ENCODE data around the gene ANO9.
"Not testable (repeated sequence)": the region's sequence is repeated elsewhere in the genome, so short reads cannot be mapped to it uniquely, and the experiment has no call there.

The ANO9 gene

DNA sequence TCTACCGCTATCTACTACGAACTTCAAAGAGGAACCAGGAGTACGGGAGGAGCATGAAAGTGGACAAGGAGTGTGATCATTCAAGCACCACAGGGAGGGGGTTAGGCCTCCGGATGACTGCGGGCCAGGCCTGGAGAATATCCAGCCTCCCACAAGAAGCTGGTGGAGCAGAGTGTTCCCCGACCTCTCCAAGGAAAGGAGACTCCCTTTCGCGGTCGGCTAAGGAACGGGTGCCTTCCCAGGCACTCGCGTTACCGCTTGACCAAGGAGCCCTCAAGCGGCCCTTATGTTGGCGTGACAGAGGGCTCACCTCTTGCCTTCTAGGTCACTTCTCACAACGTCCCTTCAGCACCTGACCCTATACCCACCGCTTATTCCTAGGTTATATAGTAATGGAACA lies 52.4 kb downstream of the ANO9 start:
- DNase-seq (ENCODE audit: low read depth in 3 of 3, low spot score in 1 of 3): not testable (repeated sequence)

- no peak for DNase-seq (ENCODE audit: low read depth in 3 of 3, low spot score in 1 of 3)
Observed at GRCh38 chr11:387193-387793, 54.5 kb downstream of the ANO9 start.

DNA sequence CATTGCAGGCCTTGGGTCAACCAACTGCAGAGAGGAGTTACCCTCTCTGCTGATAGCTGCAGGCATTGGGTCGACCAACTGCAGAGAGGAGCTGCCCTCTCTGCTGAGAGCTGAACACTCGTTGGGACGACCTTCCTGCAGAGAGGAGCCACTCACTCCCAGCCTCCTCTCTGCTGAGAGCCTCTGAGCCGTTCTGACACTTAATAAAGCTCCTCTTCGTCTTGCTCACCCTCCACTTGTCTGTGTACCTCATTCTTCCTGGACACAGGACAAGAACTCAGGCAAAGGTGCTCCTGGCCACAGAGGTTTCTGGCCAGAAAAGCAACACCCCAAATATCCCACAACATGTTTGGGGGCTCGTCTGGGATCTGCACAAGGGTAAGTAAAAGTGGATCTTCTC lies 55.3 kb downstream of the ANO9 start:
- DNase-seq (ENCODE audit: low read depth in 3 of 3, low spot score in 1 of 3): no peak

DNA sequence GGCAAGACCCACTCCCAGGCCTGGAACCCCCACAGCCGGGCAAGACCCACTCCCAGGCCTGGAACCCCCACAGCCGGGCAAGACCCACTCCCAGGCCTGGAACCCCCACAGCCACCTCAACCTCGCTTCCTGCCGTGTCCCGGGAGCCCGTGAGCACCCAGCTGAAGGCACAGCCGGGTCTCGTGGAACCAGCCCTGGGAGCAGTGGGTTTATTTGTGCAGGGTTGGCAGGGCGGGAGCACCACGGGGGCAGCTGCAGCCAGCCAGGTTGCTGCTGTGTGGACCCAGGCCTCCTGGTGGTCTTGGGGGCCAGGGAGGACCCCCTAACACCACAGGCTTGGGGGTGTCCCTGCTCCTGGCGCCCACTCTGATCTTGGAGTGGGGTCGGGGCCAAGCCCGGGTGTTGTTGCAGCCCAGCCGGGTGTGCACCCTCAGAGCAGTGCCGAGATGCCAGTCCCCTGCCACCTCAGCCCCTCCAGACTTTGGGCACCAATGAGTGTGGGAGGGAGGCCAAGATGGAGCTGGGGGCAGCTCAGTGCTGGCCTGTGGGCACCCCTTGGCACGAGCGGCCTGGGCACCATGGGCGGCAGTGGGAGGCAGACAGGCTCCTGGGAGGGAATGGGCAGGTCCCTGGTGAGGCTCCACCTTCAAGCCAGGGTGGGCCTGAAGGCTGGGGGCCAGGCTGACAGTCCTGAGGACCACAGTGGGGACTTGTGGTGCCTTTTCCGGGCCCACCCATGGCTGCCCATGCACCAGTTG lies 56.0 kb downstream of the ANO9 start:
- DNase-seq (ENCODE audit: low read depth in 3 of 3, low spot score in 1 of 3): no peak

GRCh38 chr11:384511-384910 lies 57.3 kb downstream of the ANO9 start:
- no peak for DNase-seq (ENCODE audit: low read depth in 3 of 3, low spot score in 1 of 3)

DNA sequence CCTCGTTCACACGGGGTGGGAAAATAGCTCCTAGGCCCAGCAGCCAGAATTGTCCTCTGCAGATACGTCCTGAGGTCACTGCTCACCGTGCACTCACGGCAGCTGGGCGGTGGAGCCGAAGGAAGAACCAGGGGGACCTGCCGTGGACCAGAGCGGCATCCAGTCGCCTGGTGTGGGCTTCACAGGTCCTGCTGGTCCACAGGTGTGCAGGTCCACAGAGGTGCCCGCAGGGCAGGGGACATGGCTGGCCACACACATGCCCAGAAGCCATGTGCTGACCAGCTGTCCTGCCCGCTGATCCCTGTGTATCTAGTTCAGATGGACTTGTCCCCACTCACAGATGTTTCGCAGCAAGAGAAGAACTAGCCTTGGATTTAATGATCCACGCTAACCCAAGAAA lies 58.4 kb downstream of the ANO9 start:
- no peak for DNase-seq (ENCODE audit: low read depth in 3 of 3, low spot score in 1 of 3)

DNA sequence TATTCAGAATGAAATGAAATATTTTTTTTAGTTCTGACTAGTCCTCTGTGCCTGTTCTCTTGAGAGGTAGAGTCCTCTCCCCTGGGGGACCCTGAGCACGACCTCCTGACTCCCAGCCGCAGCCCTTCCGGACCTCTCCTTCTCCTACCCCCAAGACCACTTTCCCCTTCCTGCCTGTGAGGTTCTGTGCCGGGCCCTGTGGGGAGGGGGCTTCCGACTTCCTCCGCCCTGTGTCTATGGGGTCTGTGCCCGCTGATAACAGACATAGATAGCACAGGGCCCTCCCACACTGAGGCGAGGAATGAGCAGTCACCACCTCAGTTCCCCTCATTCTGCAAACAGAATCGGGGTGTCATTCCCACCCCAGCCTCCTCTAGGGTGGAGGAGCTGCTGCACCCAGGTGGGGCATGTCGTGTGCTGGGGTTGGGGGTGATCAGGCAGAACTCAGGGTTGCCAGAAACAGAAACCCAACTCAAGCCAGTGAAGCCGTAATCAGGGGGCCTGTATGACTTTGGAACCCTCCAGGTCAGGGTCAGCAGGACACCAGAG lies 59.7 kb downstream of the ANO9 start:
- DNase-seq (ENCODE audit: low read depth in 3 of 3, low spot score in 1 of 3): no peak

GRCh38 chr11:381501-382072 lies 60.2 kb downstream of the ANO9 start:
- DNase-seq (ENCODE audit: low read depth in 3 of 3, low spot score in 1 of 3): no peak

- DNase-seq (ENCODE audit: low read depth in 3 of 3, low spot score in 1 of 3): no peak
Observed at GRCh38 chr11:380996-381395, 60.8 kb downstream of the ANO9 start.

DNA sequence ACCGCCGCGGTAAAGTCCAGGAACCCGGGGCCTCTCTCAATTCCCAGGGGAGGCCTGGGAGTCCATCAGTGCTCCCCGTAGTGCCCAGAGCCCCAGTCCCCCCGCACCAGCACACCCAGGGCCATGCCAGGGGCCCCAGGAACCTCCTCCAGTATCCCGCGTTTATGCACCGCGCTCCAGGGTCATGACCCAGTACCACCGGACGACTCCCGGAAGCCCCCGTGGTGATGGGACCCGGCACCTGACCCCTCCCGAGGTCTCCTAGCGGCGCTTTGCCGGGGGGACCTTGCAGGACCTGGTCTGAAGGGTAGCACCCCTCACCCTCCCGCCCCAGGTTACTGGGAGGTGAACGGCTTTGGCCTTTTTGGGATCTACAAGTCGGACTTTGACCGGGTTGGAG lies 61.3 kb downstream of the ANO9 start:
- DNase-seq (ENCODE audit: low read depth in 3 of 3, low spot score in 1 of 3): no peak

- no peak for DNase-seq (ENCODE audit: low read depth in 3 of 3, low spot score in 1 of 3)
Observed at GRCh38 chr11:380095-380480, 61.7 kb downstream of the ANO9 start.

DNA sequence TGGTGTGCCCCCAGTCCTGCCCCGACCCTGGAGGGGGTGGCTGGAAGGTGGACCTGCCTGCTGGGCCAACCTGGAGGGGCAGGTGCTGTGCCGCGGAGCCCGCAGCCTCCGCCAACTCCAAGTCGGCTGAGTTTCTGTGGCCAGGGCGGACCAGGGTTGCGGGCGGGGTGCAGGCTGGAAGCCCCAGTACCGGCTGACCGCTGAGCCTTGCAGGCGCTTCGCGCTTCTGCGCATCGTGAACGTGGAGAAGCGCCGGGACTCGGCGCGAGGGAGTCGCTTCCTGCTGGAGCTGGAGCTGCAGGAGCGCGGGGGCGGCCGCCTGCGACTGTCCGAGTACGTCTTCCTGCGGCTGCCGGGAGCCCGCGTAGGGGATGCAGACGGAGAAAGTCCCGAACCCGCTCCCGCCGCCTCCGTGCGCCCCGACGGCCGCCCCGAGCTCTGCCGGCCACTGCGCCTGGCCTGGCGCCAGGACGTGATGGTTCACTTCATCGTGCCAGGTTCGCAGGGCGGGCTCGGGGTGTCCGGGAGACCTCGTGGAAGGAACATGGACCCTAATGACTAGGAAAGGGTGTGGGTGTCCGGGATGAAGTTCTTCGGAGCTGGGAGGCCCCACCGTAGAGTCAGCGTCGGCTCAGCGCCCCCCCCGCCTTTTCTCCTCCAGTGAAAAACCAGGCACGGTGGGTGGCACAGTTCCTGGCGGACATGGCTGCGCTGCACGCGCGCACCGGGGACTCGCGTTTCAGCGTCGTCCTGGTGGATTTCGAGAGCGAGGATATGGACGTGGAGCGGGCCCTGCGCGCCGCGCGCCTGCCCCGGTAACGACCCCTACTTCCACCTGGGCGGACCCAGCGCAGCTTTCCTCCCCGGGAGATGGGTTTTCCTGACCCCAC lies 62.4 kb downstream of the ANO9 start:
- no peak for DNase-seq (ENCODE audit: low read depth in 3 of 3, low spot score in 1 of 3)

- no peak for DNase-seq (ENCODE audit: low read depth in 3 of 3, low spot score in 1 of 3)
Observed at GRCh38 chr11:377883-378500, 63.8 kb downstream of the ANO9 start.

DNA sequence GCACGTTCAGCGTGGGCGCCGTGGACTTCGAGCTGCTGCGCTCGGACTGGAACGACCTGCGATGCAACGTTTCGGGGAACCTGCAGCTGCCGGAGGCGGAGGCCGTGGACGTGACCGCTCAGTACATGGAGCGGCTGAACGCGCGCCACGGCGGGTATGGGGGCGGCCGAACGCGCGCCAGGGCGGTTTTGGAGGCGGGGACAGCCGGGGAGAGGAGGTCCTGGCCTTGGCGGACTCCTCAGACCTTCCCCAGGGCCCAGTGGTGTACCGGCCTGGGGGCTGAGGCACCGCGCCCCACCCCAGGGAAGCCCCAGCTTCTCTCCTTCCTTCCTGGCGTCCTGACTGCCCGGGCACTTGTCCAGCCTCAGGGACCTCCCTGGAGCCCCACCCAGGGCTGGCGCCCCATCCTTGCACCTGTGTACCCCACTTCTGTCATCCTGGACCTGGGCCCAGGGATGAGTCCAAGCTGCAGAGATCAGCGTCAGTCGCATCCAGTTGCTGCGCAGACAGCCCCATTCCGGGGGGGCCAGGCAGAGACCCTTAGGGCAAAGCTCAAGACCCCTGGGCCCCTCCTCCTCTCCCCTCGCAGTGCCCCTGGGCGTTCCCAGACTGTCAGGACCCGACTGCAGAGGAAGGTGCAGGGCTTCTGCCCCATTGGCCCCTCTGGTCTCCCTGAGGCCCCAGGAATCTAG lies 64.5 kb downstream of the ANO9 start:
- no peak for DNase-seq (ENCODE audit: low read depth in 3 of 3, low spot score in 1 of 3)

DNA sequence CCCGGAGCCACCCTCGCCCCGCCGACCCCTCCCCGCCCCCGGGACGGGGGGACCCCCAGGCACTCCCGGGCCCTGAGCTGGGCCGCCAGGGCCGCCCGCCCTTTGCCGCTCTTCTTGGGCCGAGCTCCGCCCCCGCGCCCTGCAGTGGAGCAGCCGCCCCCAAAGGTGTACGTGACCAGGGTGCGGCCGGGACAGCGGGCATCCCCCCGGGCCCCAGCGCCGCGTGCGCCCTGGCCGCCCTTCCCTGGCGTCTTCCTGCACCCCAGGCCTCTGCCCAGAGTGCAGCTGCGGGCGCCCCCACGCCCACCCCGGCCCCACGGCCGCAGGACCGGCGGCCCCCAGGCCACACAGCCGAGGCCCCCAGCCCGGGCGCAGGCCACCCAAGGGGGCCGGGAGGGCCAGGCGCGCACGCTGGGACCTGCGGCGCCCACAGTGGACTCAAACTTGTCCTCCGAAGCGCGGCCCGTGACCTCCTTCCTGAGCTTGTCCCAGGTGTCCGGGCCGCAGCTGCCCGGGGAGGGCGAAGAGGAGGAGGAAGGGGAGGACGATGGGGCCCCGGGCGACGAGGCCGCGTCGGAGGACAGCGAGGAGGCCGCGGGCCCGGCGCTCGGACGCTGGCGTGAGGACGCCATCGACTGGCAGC lies 65.2 kb downstream of the ANO9 start:
- DNase-seq (ENCODE audit: low read depth in 3 of 3, low spot score in 1 of 3): no peak

- no peak for DNase-seq (ENCODE audit: low read depth in 3 of 3, low spot score in 1 of 3)
Observed at GRCh38 chr11:375065-376025, 66.5 kb downstream of the ANO9 start.

- no peak for DNase-seq (ENCODE audit: low read depth in 3 of 3, low spot score in 1 of 3)
Observed at GRCh38 chr11:373716-374551, 67.9 kb downstream of the ANO9 start.

Measured in stimulated activated CD4-positive, alpha-beta T cell treated with anti-CD3 and anti-CD28 coated beads, TNF-alpha, amount 100 ng/mL, for 1 hour (primary cell).